CD4-positive, alpha-beta T cell (primary cell): Measurements from ENCODE around the gene SKA2. TPM values are rescaled to one million over a fixed set of nuclear protein-coding genes. Genes with fewer than 3 reads are reported as not detected.

Experiments used
- ATAC-seq: fragments of 200-7000 bp; cut with Tn5 transposase; one replicate; pipeline ENCODE4 v1.10.0; 2022; ENCODE audit warnings: mild to moderate bottlenecking; ENCODE audit not compliant: poor library complexity
- CTCF ChIA-PET: fragments of 350-600 bp; sonication (Branson Sonifier 250); formaldehyde crosslinking; loops from one replicate; lab custom pipeline; 2021; ENCODE audit warnings: antibody characterized with exemption, inconsistent platforms; lab: Charles Lee
- POLR2A ChIA-PET: fragments of 350-600 bp; sonication (Branson Sonifier 250); formaldehyde crosslinking; loops from one replicate; lab custom pipeline; 2021; ENCODE audit warnings: antibody characterized with exemption, inconsistent platforms; lab: Charles Lee
- DNase-seq, 14 experiments: peaks; one replicate each; pipeline ENCODE4 v3.0.0-alpha.2; 2013 to 2020; ENCODE audit warnings: mixed read lengths in 2 of 14
- H3K27ac ChIP-seq, 2 donors: one replicate each; pipeline versions ENCODE4 v1.5.1 to v1.7.0; 2013; ENCODE audit warnings: low read length in 2 of 2, low read depth in 1 of 2, mild to moderate bottlenecking in 1 of 2
- H3K27me3 ChIP-seq, 2 experiments: 1 replicate in 1 of 2; 2 replicates in 1 of 2; pipeline versions ENCODE4 v1.6.1 to v1.7.0; 2013; ENCODE audit warnings: low read length in 2 of 2, control low read depth in 1 of 2, mild to moderate bottlenecking in 1 of 2, moderate library complexity in 1 of 2; ENCODE audit not compliant: insufficient read depth in 2 of 2, control insufficient read depth in 1 of 2
- H3K36me3 ChIP-seq: one replicate; pipeline ENCODE4 v1.6.1; 2013; ENCODE audit warnings: low read length, control low read depth; ENCODE audit not compliant: insufficient read depth
- H3K4me1 ChIP-seq: one replicate; pipeline ENCODE4 v1.6.1; 2013; ENCODE audit warnings: low read length, control low read depth; ENCODE audit not compliant: insufficient read depth
- H3K4me3 ChIP-seq: one replicate; pipeline ENCODE4 v1.5.1; 2013; ENCODE audit warnings: mild to moderate bottlenecking, low read length, moderate library complexity
- H3K9me3 ChIP-seq, 2 experiments: 1 replicate in 1 of 2; 2 replicates in 1 of 2; pipeline versions ENCODE4 v1.6.1 to v1.7.0; 2013; ENCODE audit warnings: low read length in 2 of 2, mild to moderate bottlenecking in 2 of 2, control low read depth in 1 of 2, moderate library complexity in 1 of 2; ENCODE audit not compliant: control insufficient read depth in 1 of 2, insufficient read depth in 1 of 2
- H3K27ac Mint-ChIP-seq: one replicate; pipeline ENCODE4 v1.8.0; 2020; ENCODE audit warnings: mixed read lengths
- H3K27me3 Mint-ChIP-seq: one replicate; pipeline ENCODE4 v1.8.0; 2021; ENCODE audit warnings: mixed read lengths
- H3K36me3 Mint-ChIP-seq: one replicate; pipeline ENCODE4 v1.8.0; 2021; ENCODE audit warnings: low read depth, mixed read lengths
- H3K4me1 Mint-ChIP-seq: one replicate; pipeline ENCODE4 v1.8.0; 2021; ENCODE audit warnings: low read depth, mixed read lengths
- H3K4me3 Mint-ChIP-seq: one replicate; pipeline ENCODE4 v1.8.0; 2020; ENCODE audit warnings: mild to moderate bottlenecking, mixed read lengths
- H3K9me3 Mint-ChIP-seq: one replicate; pipeline ENCODE4 v1.8.0; 2020; ENCODE audit warnings: mixed read lengths
- CTCF ChIP-seq: fragments of 200-600 bp; IDR thresholded peaks from one replicate; pipeline ENCODE4 v1.8.0; 2022; ENCODE audit warnings: antibody characterized with exemption, mild to moderate bottlenecking
- intact Hi-C, 2 experiments: fragments of 100-400 bp; cut with DNase I in 1 of 2; cut with micrococcal nuclease in 1 of 2; formaldehyde crosslinking; loops; one replicate each; pipeline versions ENCODE4 v1.15.1 to v1.9.0; 2023 to 2025; cut with DNase I, micrococcal nuclease
- total RNA-seq, 174 experiments: library from RNA in 2 of 174; stranded (reverse) in 2 of 174; gene quantifications; one replicate each; pipeline ENCODE4 v1.2.3 and lab custom pipeline; 2021 to 2026

The SKA2 gene
- total RNA-seq, 2 experiments from 2014 or later = 5.2 to 7.7 TPM

GRCh38 chr17:59172436-59173004, 17.5 kb upstream of the SKA2 start:
- no peak for TF ChIP-seq CTCF
- no peaks in the 10 kb centered on the region for H3K27me3 ChIP-seq
- Mint-ChIP-seq H3K4me1 (no peaks in the 10 kb centered on the region), H3K27ac (no peak overlapping the region), H3K9me3 (no peaks in the 10 kb centered on the region), H3K27me3 (no peaks in the 10 kb centered on the region), H3K4me3 (no peak overlapping the region), H3K36me3 (no peaks in the 10 kb centered on the region)
- CTCF ChIA-PET = no interaction called here
- no peaks in the 10 kb centered on the region for H3K4me1 ChIP-seq
- intact Hi-C loops = no loop called here
- ATAC-seq (no peak), DNase-seq (no peak)
- no peaks in the 10 kb centered on the region for H3K36me3 ChIP-seq
- peaks cover 0 to 6% of the 10 kb centered on the region in 2 experiments for H3K9me3 ChIP-seq
- no peak overlapping the region for H3K27ac ChIP-seq
- H3K4me3 ChIP-seq = no peak overlapping the region
- POLR2A ChIA-PET = no interaction called here

- DNase-seq (peak in 2 of 14 experiments; percentile 29 to 36), ATAC-seq (no peak)
- H3K4me1 ChIP-seq = no peaks in the 10 kb centered on the region
- POLR2A ChIA-PET = no interaction called here
- H3K27ac ChIP-seq = no peak overlapping the region
- no peaks in the 10 kb centered on the region for H3K36me3 ChIP-seq
- peaks cover 0 to 4% of the 10 kb centered on the region in 2 experiments for H3K9me3 ChIP-seq
- intact Hi-C loops = no loop called here
- H3K9me3 Mint-ChIP-seq = no peaks in the 10 kb centered on the region
- no peaks in the 10 kb centered on the region for H3K27me3 ChIP-seq
- no peak for TF ChIP-seq CTCF
- no peak overlapping the region for H3K27ac Mint-ChIP-seq
- H3K4me3 ChIP-seq = no peak overlapping the region
- no peak overlapping the region for H3K4me3 Mint-ChIP-seq
- H3K36me3 Mint-ChIP-seq = no peaks in the 10 kb centered on the region
- CTCF ChIA-PET = no interaction called here
- H3K4me1 Mint-ChIP-seq = peaks cover 5% of the 10 kb centered on the region
- no peaks in the 10 kb centered on the region for H3K27me3 Mint-ChIP-seq
Observed at GRCh38 chr17:59167571-59168001, 12.6 kb upstream of the SKA2 start.

GRCh38 chr17:59165933-59166342, 11.0 kb upstream of the SKA2 start:
- Histone ChIP-seq H3K9me3 (no peaks in the 10 kb centered on the region), H3K27ac (no peak overlapping the region), H3K4me3 (no peak overlapping the region), H3K36me3 (no peaks in the 10 kb centered on the region), H3K4me1 (peaks cover under 1% of the 10 kb centered on the region), H3K27me3 (no peaks in the 10 kb centered on the region)
- ChIA-PET CTCF (interaction anchor here (1.1 to 1.5 kb wide), 2 partner anchors 11 to 54 kb away, joined by 3 read pairs; partner anchors contain the start of genes GDPD1, PRR11 and SKA2), POLR2A (interaction anchor here (1.2 kb wide), 1 partner anchor 11 kb away, joined by 4 read pairs; the partner anchor contains the start of genes PRR11 and SKA2)
- no peaks in the 10 kb centered on the region for H3K27me3 Mint-ChIP-seq
- H3K9me3 Mint-ChIP-seq = no peaks in the 10 kb centered on the region
- H3K4me1 Mint-ChIP-seq = peaks cover 5% of the 10 kb centered on the region
- no peaks in the 10 kb centered on the region for H3K36me3 Mint-ChIP-seq
- no peak overlapping the region for H3K4me3 Mint-ChIP-seq
- intact Hi-C loops = no loop called here
- peak; percentile 61 for TF ChIP-seq CTCF
- DNase-seq = peak in 12 of 14 experiments; percentile 11 to 70 (median 22)
- ATAC-seq = peak; percentile 92
- H3K27ac Mint-ChIP-seq = peak overlapping the region; percentile 42
